SK-N-DZ (cell line): ENCODE data around the gene CYP4F22.
"Not testable (repeated sequence)": the region's sequence is repeated elsewhere in the genome, so short reads cannot be mapped to it uniquely, and the experiment has no call there.

Experiments used
- DNase-seq: peaks from one replicate; pipeline ENCODE4 v3.0.0-alpha.2; 2015; ENCODE audit warnings: low spot score

CYP4F22 gene

GRCh38 chr19:15488489-15489226 lies 19.7 kb upstream of the CYP4F22 start:
- no peak for DNase-seq

- DNase-seq = no peak
Observed at GRCh38 chr19:15495151-15495550, 13.2 kb upstream of the CYP4F22 start.

- no peak for DNase-seq
Observed at GRCh38 chr19:15498156-15498858, 10.0 kb upstream of the CYP4F22 start.

GRCh38 chr19:15498910-15499309 lies 9.4 kb upstream of the CYP4F22 start:
- DNase-seq = no peak

- no peak for DNase-seq
Observed at GRCh38 chr19:15501596-15501995, 6.7 kb upstream of the CYP4F22 start.

GRCh38 chr19:15502264-15502663 lies 6.1 kb upstream of the CYP4F22 start:
- DNase-seq = no peak

GRCh38 chr19:15506074-15506571 lies 2.2 kb upstream of the CYP4F22 start:
- no peak for DNase-seq

GRCh38 chr19:15507068-15508034 lies 974 bp upstream of the CYP4F22 start:
- no peak for DNase-seq

- DNase-seq = no peak
Observed at GRCh38 chr19:15511671-15512424, 3.5 kb downstream of the CYP4F22 start.

- DNase-seq = not testable (repeated sequence)
Observed at GRCh38 chr19:15515227-15515625, 6.9 kb downstream of the CYP4F22 start.

- no peak for DNase-seq
Observed at GRCh38 chr19:15516363-15516762, 8.0 kb downstream of the CYP4F22 start.

- no peak for DNase-seq
Observed at GRCh38 chr19:15517778-15518177, 9.5 kb downstream of the CYP4F22 start.

GRCh38 chr19:15519433-15519976 lies 11.2 kb downstream of the CYP4F22 start:
- no peak for DNase-seq

GRCh38 chr19:15524781-15525180 lies 16.5 kb downstream of the CYP4F22 start:
- no peak for DNase-seq

- no peak for DNase-seq
Observed at GRCh38 chr19:15525291-15525690, 17.0 kb downstream of the CYP4F22 start.

- no peak for DNase-seq
Observed at GRCh38 chr19:15526408-15526807, 18.1 kb downstream of the CYP4F22 start.

- no peak for DNase-seq
Observed at GRCh38 chr19:15527705-15528104, 19.4 kb downstream of the CYP4F22 start.

- no peak for DNase-seq
Observed at GRCh38 chr19:15529774-15530372, 21.5 kb downstream of the CYP4F22 start.

GRCh38 chr19:15532779-15533521 lies 24.6 kb downstream of the CYP4F22 start:
- no peak for DNase-seq

GRCh38 chr19:15533522-15533830 lies 25.2 kb downstream of the CYP4F22 start:
- DNase-seq = not testable (repeated sequence)
